AG04450 (cell line): ENCODE results near the gene TIAM1. TPM values are rescaled to one million over a fixed set of nuclear protein-coding genes. Genes with fewer than 3 reads are reported as not detected.

ENCODE experiments used
- CTCF ChIA-PET: fragments of 300-600, 350-600 bp; formaldehyde crosslinking; extraction: SDS; loops from one replicate; lab custom pipeline; 2022; ENCODE audit warnings: antibody characterized with exemption, inconsistent platforms; lab: Charles Lee
- POLR2A ChIA-PET: fragments of 350-600 bp; formaldehyde crosslinking; extraction: SDS; loops from one replicate; lab custom pipeline; 2021; ENCODE audit warnings: antibody characterized with exemption, inconsistent platforms; lab: Yijun Ruan, JAX
- DNase-seq: peaks from one replicate; pipeline ENCODE4 v3.0.0-alpha.2; 2011; ENCODE audit warnings: low read depth, low spot score
- H3K27ac ChIP-seq: one replicate; pipeline ENCODE4 v1.5.1; 2012; ENCODE audit warnings: low read depth, low read length, control low read depth
- H3K27me3 ChIP-seq: one replicate; pipeline ENCODE4 v1.6.0; 2012; ENCODE audit warnings: low read length; ENCODE audit not compliant: control insufficient read depth, insufficient read depth
- H3K4me3 ChIP-seq: 2 replicates; pipeline ENCODE4 v1.5.1; 2011; ENCODE audit warnings: mild to moderate bottlenecking, low read depth, low read length, control low read depth
- H3K9me3 ChIP-seq: 2 replicates; pipeline ENCODE4 v1.5.1; 2012; ENCODE audit warnings: low read length; ENCODE audit not compliant: control insufficient read depth, insufficient read depth
- CTCF ChIP-seq: IDR thresholded peaks from 2 replicates; pipeline ENCODE4 v1.5.1; 2011; ENCODE audit warnings: low read depth, low read length, control low read depth, inconsistent platforms
- polyA plus RNA-seq: library from polyadenylated mRNA; depleted of rRNA; stranded (reverse); fragments of >200 nt; gene quantifications from 2 replicates; pipeline ENCODE4 v1.2.3, GENCODE V29; 2011

Gene TIAM1
- polyA plus RNA-seq, 1 experiment = 2.1 TPM

DNA sequence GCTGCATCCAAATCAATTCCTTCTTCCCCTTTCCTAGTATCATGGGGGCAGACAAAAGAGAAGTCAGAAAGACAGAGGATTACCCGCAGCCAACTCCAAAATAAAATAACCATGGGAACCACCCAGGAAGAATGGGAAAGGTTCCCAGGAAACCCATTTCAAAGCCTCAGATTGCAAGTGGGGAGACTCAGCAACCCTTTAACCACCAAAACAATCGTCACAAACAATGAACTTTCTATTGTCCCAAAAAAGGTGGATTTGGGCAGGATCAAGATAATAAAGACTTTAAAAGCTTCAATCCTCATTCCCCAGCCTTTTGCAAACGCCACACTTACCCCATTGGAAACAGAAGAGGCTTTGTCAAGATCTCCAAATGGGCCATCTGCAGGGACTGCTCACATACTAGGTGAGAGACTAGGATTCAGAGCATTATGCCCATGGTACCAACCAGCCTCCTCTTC lies 5.1 kb downstream of the TIAM1 start:
- POLR2A ChIA-PET = no interaction called here
- DNase-seq = no peak
- TF ChIP-seq CTCF = no peak
- Histone ChIP-seq H3K27ac (no peak overlapping the region), H3K4me3 (no peak overlapping the region), H3K27me3 (peaks cover 12% of the 10 kb centered on the region), H3K9me3 (no peaks in the 10 kb centered on the region)
- CTCF ChIA-PET = interaction anchor here (1.3 kb wide), 1 partner anchor 10 kb away, joined by 3 read pairs; no protein-coding TSS in a partner anchor

- DNase-seq = no peak
- Histone ChIP-seq H3K9me3 (no peaks in the 10 kb centered on the region), H3K27me3 (peaks cover 10% of the 10 kb centered on the region), H3K27ac (no peak overlapping the region), H3K4me3 (no peak overlapping the region)
- no peak for TF ChIP-seq CTCF
- ChIA-PET CTCF (no interaction called here), POLR2A (no interaction called here)
Observed at GRCh38 chr21:31337996-31338907, 5.8 kb downstream of the TIAM1 start.

DNA sequence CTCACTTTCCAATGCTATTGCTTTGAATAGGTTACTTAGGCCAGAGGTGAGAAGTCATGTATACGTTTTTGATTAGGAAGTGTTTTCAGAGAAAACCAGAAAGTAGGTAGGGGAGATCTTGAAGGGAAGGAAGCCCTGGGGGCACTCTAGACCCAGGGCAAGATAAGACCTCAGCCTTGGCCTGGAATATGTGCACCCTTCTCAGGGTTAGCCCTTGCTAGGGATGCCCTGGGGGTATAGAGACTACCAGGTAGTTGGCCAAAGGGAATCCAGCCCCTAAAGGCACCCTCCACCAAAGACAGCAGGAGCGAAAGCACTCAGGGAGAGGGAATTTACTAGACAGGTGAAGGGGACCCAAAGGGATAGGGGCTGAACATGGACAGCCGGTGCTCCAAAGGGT lies 7.0 kb downstream of the TIAM1 start:
- POLR2A ChIA-PET = no interaction called here
- TF ChIP-seq CTCF = no peak
- no peak for DNase-seq
- Histone ChIP-seq H3K9me3 (no peaks in the 10 kb centered on the region), H3K27me3 (peaks cover 3% of the 10 kb centered on the region), H3K27ac (no peak overlapping the region), H3K4me3 (no peak overlapping the region)
- CTCF ChIA-PET = no interaction called here

GRCh38 chr21:31336739-31337040 lies 7.4 kb downstream of the TIAM1 start:
- Histone ChIP-seq H3K9me3 (no peaks in the 10 kb centered on the region), H3K4me3 (no peak overlapping the region), H3K27ac (no peak overlapping the region), H3K27me3 (peaks cover 3% of the 10 kb centered on the region)
- CTCF ChIA-PET = no interaction called here
- no peak for TF ChIP-seq CTCF
- DNase-seq = no peak
- POLR2A ChIA-PET = interaction anchor here (0.7 kb wide), 1 partner anchor 1868 kb away, joined by 9 read pairs; no protein-coding TSS in a partner anchor

DNA sequence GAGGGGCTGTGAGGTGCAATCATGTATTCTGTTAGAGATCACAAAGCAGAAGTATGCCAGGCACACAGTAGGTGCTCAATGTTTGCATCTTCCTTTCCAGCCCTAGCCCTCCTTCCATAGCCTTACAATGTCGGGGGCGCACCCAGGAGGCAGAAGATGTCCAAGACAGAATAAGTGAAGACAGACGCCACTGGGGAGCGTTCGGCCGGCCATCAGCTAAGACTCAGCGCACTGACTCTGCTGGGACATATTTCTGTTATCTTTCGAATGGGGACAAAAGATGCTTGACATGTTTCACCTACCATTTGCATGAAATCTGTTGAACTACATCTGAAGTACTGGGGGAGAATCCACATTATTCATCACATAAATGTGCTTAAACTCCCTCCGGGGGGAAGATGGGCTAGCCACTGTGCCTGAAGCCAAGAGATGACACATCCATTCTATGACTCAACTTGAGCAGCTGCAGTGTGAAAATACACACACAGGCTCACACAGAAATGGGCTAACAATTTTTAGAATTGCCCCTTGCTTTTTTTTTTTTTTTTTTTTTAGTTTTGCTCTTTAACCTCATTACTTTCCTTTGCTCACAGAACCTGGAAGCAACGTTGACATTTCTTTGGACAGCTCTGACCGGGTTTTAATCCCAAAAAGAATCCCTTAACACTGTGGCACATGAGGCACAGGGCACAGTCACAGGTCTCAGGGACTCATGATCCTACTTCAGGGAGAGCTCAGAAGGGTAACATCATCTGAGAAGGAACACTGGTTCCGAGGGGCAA lies 7.9 kb downstream of the TIAM1 start:
- Histone ChIP-seq H3K4me3 (no peak overlapping the region), H3K27me3 (peaks cover 3% of the 10 kb centered on the region), H3K27ac (no peak overlapping the region), H3K9me3 (no peaks in the 10 kb centered on the region)
- POLR2A ChIA-PET = interaction anchor here (0.7 kb wide), 1 partner anchor 1867 kb away, joined by 9 read pairs; no protein-coding TSS in a partner anchor
- CTCF ChIA-PET = interaction anchor here (1.3 kb wide), 1 partner anchor 156 kb away, joined by 3 read pairs; no protein-coding TSS in a partner anchor
- peak; percentile 68 for DNase-seq
- TF ChIP-seq CTCF = no peak
